ENCODE results near the gene TTYH1. TPM values are rescaled to one million over a fixed set of nuclear protein-coding genes. Genes with fewer than 3 reads are reported as not detected.
"Not testable (repeated sequence)": the region's sequence is repeated elsewhere in the genome, so short reads cannot be mapped to it uniquely, and the experiment has no call there.

Gene TTYH1
- polyA plus RNA-seq, 1 experiment, result not detected

DNA sequence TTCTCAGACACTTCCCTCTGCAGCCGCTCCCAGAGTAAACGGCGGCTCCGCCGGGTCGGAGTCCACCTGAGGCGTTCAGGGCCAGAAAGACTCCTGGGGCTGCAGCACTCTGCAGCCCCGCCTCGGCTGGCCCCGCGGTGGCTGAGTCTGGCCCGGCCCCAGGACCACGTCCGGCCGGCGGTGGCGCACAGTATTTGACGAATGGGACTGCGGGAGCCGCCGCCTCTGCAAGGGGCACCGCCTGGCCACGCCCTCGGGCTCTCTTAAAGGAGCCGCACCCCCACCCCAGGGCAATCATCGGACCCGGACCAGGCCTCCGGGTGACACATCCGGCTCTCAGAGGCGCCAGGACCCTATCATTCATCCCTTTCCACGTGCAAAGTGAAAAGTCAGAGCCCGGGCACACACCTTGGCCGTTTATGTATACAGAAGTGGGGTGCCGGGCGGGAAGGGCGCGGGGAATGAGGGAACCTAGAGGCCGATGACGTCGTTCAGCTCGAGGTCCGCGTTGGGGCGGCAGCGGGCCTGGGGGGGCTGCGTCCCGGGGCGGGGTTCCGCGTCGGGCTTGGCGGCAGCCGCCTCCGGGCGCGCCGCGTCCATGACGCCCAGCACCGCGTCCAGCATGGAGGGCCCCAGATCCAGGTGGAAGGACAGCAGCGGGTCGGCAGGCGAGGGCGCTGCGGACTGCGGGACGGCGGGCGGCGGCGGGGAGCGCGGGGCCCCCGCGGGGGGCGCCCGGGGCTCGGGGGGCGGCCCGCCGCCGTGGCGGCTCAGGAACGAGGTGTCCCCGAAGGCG, 49.6 kb downstream of the TTYH1 start:
- no peak for TF ChIP-seq CTCF (IDR thresholded peaks at IDR 0.05; ENCODE audit: low read depth, low read length)
- DNase-seq (ENCODE audit: low read depth, low spot score), result no peak
- CTCF ChIA-PET, result interaction anchor here (1.4 kb wide), 1 partner anchor 14 kb away, joined by 5 read pairs; no protein-coding TSS in a partner anchor
- Histone ChIP-seq H3K27ac (ENCODE audit: low read depth, low read length) (peak overlapping the region; percentile 57), H3K9me3 (ENCODE audit: control insufficient read depth, insufficient read depth, low read length) (peaks cover 3% of the 10 kb centered on the region; the same call in 1 of the 2 replicates), H3K27me3 (ENCODE audit: control insufficient read depth, insufficient read depth, low read length) (no peaks in the 10 kb centered on the region), H3K4me3 (ENCODE audit: low read depth, low read length) (peak overlapping the region; percentile 53)
- POLR2A ChIA-PET, result no interaction called here

- CTCF ChIA-PET, result interaction anchor here (1.4 kb wide), 1 partner anchor 13 kb away, joined by 5 read pairs; no protein-coding TSS in a partner anchor
- POLR2A ChIA-PET, result no interaction called here
Measured at GRCh38 chr19:54465426-54466109, 50.3 kb downstream of the TTYH1 start.

DNA sequence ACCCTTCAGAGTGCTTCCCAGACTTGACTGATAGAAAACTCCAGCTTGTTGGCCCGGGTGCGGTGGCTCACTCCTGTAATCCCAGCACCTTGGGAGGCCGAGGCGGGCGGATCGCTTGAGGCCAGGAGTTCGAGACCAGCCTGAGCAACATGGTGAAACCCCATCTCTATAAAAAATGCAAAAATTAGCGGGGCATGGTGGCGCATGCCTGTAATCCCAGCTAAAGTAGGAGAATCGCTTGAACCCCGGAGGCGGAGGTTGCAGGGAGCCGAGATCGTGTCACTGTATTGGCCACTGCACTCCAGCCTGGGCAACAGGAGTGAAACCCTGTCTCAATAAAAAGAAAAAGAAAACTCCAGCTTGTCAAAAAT, 50.8 kb downstream of the TTYH1 start:
- H3K27ac ChIP-seq (ENCODE audit: low read depth, low read length); H3K4me3 ChIP-seq (ENCODE audit: low read depth, low read length); H3K9me3 ChIP-seq (ENCODE audit: control insufficient read depth, insufficient read depth, low read length); POLR2A ChIA-PET; H3K27me3 ChIP-seq (ENCODE audit: control insufficient read depth, insufficient read depth, low read length); DNase-seq (ENCODE audit: low read depth, low spot score): not testable (repeated sequence)
- CTCF ChIA-PET, result interaction anchor here (1.4 kb wide), 1 partner anchor 12 kb away, joined by 5 read pairs; no protein-coding TSS in a partner anchor

More at GRCh38 chr19:54465426-54466109, 50.3 kb downstream of the TTYH1 start:
- TF ChIP-seq CTCF (IDR thresholded peaks at IDR 0.05; ENCODE audit: low read depth, low read length), result no peak
- Histone ChIP-seq H3K27me3 (ENCODE audit: control insufficient read depth, insufficient read depth, low read length) (no peaks in the 10 kb centered on the region), H3K9me3 (ENCODE audit: control insufficient read depth, insufficient read depth, low read length) (peaks cover 3% of the 10 kb centered on the region; the same call in 1 of the 2 replicates), H3K27ac (ENCODE audit: low read depth, low read length) (no peak overlapping the region), H3K4me3 (ENCODE audit: low read depth, low read length) (no peak overlapping the region)
- no peak for DNase-seq (ENCODE audit: low read depth, low spot score)

DNA sequence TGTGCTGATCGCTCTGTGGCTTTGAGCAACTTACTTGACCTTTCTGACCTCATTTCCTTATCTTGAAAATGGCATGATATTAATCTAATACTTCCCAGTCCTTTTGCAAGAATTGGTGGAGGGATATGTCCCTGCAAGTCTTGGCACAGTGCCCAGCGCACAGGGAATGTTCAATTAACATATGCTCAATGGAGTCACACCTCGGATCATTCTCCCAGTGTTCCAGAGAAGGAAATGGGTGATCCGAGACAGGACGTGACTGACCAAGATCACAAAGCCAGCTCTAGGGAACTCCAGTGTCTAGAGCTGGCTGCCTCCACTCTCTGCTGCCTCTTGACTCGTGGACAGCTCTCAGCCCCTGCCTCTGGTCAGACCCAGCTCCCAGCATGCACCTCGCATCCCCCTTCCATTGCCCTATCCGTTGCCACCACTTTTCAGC, 54.3 kb downstream of the TTYH1 start:
- POLR2A ChIA-PET, result interaction anchor here (0.8 kb wide), 1 partner anchor 698 kb away, joined by 4 read pairs; no protein-coding TSS in a partner anchor
- Histone ChIP-seq H3K27ac (ENCODE audit: low read depth, low read length) (no peak overlapping the region), H3K9me3 (ENCODE audit: control insufficient read depth, insufficient read depth, low read length) (peaks cover 3% of the 10 kb centered on the region; the same call in 1 of the 2 replicates), H3K27me3 (ENCODE audit: control insufficient read depth, insufficient read depth, low read length) (no peaks in the 10 kb centered on the region), H3K4me3 (ENCODE audit: low read depth, low read length) (no peak overlapping the region)
- CTCF ChIA-PET, result interaction anchor here (0.7 to 2.7 kb wide), 2 partner anchors 9 to 12 kb away, joined by 3 to 10 read pairs; no protein-coding TSS in a partner anchor
- no peak for DNase-seq (ENCODE audit: low read depth, low spot score)
- no peak for TF ChIP-seq CTCF (IDR thresholded peaks at IDR 0.05; ENCODE audit: low read depth, low read length)

DNA sequence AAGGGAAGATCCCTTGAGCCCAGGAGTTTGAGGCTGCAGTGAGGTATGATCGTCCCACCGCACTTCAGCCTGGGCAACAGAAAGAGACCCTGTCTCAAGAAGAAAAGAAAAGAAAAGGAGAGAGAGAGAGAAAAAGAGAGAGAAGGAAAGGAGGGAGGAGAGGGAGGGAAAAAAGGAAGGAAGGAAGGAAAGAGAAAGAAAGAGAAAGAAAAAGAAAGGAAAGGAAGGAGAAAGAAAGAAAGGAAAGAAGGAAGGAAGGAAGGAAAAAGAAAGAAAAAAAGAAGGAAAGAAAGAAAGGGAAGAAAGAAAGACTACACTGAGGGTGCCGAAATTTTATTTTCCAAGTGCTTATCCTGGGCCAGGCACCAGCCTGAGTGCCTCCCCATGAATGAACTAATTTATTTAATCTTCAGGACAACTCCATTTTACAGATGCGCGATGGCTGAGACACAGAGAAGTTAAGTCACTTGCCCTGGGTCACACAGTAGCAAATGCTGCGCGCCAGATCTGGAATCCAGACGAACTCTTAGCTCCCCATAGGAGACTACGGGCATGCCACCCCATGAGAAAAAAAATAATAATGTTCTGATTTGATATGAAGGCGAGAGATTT, 55.1 kb downstream of the TTYH1 start:
- ChIA-PET POLR2A (interaction anchor here (0.8 kb wide), 1 partner anchor 697 kb away, joined by 4 read pairs; no protein-coding TSS in a partner anchor), CTCF (interaction anchor here (1.9 to 2.7 kb wide), 2 partner anchors 9 to 11 kb away, joined by 7 to 10 read pairs; no protein-coding TSS in a partner anchor)
- DNase-seq (ENCODE audit: low read depth, low spot score), result no peak
- Histone ChIP-seq H3K27me3 (ENCODE audit: control insufficient read depth, insufficient read depth, low read length) (no peaks in the 10 kb centered on the region), H3K9me3 (ENCODE audit: control insufficient read depth, insufficient read depth, low read length) (peaks cover 2% of the 10 kb centered on the region; the same call in 1 of the 2 replicates), H3K27ac (ENCODE audit: low read depth, low read length) (no peak overlapping the region), H3K4me3 (ENCODE audit: low read depth, low read length) (no peak overlapping the region; the same call in 1 of the 2 replicates)
- TF ChIP-seq CTCF (IDR thresholded peaks at IDR 0.05; ENCODE audit: low read depth, low read length), result no peak

All from AG04450 (cell line).